HG02571 (cell line): ENCODE measurements around the gene ARL14EP.

ENCODE experiments used
- ATAC-seq: cut with Tn5 transposase; IDR thresholded peaks from one replicate; pipeline ENCODE4 v1.9.1; 2021; ENCODE audit warnings: mild to moderate bottlenecking, moderate library complexity; ENCODE audit not compliant: unreplicated experiment

Gene ARL14EP

GRCh38 chr11:30326114-30326778, 3.3 kb downstream of the ARL14EP start:
- no peak for ATAC-seq

DNA sequence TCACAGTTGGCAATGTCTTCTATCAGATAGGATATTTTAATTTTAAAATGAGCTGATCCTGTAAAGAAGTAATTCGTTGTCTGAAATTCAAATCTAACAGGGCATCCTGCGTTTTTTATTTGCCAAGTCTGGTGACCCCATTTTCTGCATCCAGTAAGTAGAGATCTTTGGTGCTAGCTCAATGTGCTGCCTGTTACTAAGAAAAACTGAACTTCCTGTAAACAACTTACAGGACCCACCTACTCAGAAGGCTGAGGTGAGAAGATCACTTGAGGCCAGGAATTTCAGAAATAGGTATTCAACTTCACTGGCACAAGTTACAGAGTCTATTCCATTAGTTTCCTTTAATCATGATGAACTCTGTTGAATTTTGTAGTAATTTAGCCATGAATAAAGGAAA, 4.0 kb downstream of the ARL14EP start:
- no peak for ATAC-seq

DNA sequence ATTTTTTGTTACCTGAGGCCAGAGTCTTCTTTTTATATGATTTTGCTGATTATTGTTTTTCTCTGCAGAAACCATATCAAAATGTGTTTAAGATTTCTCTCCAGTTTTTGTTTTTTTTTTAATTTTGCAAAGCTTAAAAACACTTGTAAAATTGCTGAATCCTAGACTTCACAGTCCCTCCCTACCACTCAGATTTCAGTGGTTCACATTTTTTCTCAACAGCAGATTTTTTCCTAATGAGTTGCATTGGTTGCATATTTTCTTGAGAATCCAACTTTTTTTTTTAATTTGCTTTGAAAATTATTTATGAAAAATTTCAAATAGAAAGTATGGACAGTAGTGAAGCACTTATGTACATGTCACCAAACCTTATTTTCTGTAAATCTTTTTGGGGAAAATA, 5.8 kb downstream of the ARL14EP start:
- no peak for ATAC-seq

- ATAC-seq: no peak
Observed at GRCh38 chr11:30329150-30329940, 6.4 kb downstream of the ARL14EP start.

- ATAC-seq: peak; percentile 58
Observed at GRCh38 chr11:30333405-30333804, 10.5 kb downstream of the ARL14EP start.

DNA sequence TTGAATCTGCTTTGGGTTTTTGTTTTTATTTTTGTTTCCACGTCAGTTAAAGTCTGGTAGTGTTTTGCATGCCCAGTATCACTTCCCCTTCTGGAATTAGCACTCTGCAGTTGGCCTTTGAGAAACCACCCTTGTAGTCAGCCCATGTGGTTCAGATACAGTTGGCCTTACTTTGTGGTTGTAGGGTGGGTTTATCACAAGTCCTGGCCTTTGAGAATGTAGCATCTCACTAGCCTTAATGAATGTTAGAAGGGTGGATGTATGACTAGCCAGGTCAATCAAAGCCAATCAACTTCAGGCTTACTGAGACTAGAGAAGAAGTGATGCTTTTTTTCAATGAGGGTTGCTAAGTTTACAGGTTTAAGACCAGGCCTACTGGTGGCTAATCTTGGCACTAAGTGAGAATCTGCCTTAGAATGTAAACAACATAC, 19.8 kb downstream of the ARL14EP start:
- peak; percentile 97 for ATAC-seq

GRCh38 chr11:30344085-30344484, 21.2 kb downstream of the ARL14EP start:
- no peak for ATAC-seq

GRCh38 chr11:30345644-30346043, 22.7 kb downstream of the ARL14EP start:
- ATAC-seq: no peak

GRCh38 chr11:30346068-30346688, 23.3 kb downstream of the ARL14EP start:
- no peak for ATAC-seq

- no peak for ATAC-seq
Observed at GRCh38 chr11:30348035-30348434, 25.1 kb downstream of the ARL14EP start.

DNA sequence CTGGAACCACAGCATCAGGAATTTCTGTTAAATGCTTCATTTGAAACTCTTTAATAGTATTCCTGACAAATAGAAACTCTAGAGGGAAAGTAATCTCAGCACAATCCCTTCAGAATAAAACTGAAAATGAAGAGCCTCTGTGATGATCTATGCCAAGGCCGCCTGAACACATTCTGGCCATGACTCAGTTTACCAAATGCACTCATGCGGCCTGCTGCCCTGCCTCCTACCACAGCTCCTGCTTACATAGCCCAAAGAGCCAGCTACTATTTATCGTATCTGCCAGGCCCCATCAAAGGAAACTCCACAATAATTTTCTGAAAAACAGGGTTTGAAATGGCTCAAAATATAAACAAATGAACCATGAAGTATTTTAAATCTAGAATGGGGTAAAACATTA, 27.0 kb downstream of the ARL14EP start:
- ATAC-seq: no peak

DNA sequence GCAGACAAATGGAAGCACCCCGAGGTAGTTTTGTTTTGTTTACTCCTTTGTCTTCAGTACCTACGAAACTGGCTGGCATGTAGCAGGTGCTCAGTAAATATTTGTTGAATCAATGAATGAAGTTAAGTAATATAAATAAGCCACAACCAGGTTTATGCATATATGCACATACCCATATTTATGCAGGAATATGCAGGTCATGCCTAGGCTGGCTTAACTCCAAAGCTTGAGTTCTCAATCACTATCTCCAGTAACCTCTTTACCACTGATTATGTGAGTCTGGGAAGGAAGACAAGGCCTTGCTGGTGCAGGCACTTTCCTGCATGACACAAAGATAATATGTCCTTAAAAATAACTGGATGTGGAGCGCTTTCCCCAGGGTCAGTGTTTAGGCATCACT, 27.5 kb downstream of the ARL14EP start:
- ATAC-seq: no peak

DNA sequence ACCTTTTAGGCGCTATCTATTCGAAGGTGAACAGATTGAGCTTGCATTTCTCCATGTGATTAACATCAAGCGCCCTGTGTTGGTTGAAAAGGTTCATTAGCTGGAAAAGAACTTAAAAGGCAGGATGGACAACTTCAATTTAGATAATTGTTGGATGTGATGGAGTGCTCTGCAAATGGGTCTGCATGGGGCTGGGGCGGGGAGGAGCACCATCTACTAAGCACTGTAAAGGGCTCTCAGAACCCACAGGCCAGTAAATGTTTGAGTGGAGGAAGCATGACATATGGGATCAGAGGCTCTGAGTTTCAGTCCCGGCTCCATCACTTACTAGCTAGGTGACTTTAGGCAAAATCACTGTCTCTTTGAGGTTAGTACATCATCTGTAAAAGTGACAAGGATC, 28.2 kb downstream of the ARL14EP start:
- ATAC-seq: no peak

- ATAC-seq: no peak
Observed at GRCh38 chr11:30356391-30356790, 33.5 kb downstream of the ARL14EP start.

GRCh38 chr11:30357872-30358271, 35.0 kb downstream of the ARL14EP start:
- no peak for ATAC-seq

GRCh38 chr11:30358536-30358935, 35.6 kb downstream of the ARL14EP start:
- no peak for ATAC-seq

DNA sequence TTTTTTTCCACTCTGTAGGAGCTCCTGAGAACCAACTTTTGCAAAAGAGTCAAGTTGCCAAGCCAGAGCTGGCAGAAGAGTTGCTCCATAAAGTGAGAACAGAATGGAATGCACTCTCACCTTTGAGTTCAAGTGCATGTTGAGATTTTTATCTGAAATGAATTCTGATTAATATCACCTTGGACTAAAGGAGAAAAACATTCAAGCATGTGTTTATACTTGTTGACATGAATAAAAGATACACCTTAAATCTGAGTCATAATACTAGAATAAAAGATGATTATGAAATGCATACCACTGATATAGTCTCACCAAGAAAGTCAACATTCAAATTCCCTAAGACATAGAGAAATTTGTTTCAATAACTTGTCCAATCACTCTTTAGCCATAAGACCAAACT, 37.8 kb downstream of the ARL14EP start:
- ATAC-seq: no peak

- no peak for ATAC-seq
Observed at GRCh38 chr11:30364139-30364836, 41.4 kb downstream of the ARL14EP start.

- ATAC-seq: no peak
Observed at GRCh38 chr11:30364837-30365482, 42.1 kb downstream of the ARL14EP start.

- ATAC-seq: no peak
Observed at GRCh38 chr11:30365793-30366517, 43.1 kb downstream of the ARL14EP start.
